NB4 (cell line): Measurements from ENCODE around the gene COPS7B.

Experiments used
- DNase-seq: peaks from one replicate; pipeline ENCODE4 v3.0.0; 2010; ENCODE audit warnings: low read depth
- H3K4me3 ChIP-seq: one replicate; pipeline ENCODE4 v1.5.1; 2011; ENCODE audit warnings: mild to moderate bottlenecking, low read depth, low read length, moderate library complexity
- MYC ChIP-seq: IDR thresholded peaks from 2 replicates; pipeline ENCODE4 v1.6.1; 2011; ENCODE audit warnings: low read depth, low read length
- POLR2A ChIP-seq: IDR thresholded peaks from 2 replicates; pipeline ENCODE4 v1.6.1; 2011; ENCODE audit warnings: mild to moderate bottlenecking; ENCODE audit not compliant: insufficient read length; ENCODE audit errors: extremely low read depth
- TF ChIP-seq, protein P1 (sequence below): IDR thresholded peaks from one replicate; pipeline ENCODE4 v1.5.1; 2012; ENCODE audit warnings: low read depth, low read length
- TF ChIP-seq, protein P2 (sequence below): IDR thresholded peaks from 2 replicates; pipeline ENCODE4 v1.6.1; 2011; ENCODE audit warnings: low read depth, low read length

The COPS7B gene

DNA sequence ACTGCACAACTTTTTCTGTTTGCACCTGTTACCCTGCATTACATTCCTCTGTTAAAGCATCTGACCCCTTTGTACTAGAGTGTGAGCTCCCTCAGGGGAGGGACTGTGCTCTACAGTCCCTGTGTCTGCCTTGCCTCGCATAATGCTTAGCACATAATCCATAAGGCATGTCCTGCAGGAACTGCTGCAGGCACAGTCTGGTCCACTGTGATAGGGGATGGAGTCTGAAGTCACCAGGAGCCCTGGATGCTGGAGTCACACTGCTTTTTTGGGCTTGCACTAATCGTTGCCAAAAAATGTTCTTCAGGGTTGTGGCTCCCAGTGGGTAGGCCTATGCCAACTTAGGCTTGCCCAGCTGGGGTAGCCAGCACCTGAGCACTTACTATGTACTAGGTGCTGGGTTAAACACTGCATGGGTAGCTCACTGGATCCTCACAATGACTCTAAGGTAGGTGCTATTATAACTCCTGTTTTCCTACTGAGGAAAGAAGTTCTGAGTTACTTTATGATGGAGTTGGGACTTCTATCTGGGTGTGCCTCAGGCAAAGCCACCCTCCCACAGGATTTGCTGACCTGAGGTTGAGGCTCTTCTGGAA is 33.3 kb downstream of the COPS7B start:
- H3K4me3 ChIP-seq, result no peak overlapping the region
- DNase-seq, result no peak
- TF ChIP-seq MYC (no peak), POLR2A (no peak)
- TF ChIP-seq, protein P1, sequence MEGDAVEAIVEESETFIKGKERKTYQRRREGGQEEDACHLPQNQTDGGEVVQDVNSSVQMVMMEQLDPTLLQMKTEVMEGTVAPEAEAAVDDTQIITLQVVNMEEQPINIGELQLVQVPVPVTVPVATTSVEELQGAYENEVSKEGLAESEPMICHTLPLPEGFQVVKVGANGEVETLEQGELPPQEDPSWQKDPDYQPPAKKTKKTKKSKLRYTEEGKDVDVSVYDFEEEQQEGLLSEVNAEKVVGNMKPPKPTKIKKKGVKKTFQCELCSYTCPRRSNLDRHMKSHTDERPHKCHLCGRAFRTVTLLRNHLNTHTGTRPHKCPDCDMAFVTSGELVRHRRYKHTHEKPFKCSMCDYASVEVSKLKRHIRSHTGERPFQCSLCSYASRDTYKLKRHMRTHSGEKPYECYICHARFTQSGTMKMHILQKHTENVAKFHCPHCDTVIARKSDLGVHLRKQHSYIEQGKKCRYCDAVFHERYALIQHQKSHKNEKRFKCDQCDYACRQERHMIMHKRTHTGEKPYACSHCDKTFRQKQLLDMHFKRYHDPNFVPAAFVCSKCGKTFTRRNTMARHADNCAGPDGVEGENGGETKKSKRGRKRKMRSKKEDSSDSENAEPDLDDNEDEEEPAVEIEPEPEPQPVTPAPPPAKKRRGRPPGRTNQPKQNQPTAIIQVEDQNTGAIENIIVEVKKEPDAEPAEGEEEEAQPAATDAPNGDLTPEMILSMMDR, result no peak
- TF ChIP-seq, protein P2, sequence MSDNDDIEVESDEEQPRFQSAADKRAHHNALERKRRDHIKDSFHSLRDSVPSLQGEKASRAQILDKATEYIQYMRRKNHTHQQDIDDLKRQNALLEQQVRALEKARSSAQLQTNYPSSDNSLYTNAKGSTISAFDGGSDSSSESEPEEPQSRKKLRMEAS, result no peak

DNA sequence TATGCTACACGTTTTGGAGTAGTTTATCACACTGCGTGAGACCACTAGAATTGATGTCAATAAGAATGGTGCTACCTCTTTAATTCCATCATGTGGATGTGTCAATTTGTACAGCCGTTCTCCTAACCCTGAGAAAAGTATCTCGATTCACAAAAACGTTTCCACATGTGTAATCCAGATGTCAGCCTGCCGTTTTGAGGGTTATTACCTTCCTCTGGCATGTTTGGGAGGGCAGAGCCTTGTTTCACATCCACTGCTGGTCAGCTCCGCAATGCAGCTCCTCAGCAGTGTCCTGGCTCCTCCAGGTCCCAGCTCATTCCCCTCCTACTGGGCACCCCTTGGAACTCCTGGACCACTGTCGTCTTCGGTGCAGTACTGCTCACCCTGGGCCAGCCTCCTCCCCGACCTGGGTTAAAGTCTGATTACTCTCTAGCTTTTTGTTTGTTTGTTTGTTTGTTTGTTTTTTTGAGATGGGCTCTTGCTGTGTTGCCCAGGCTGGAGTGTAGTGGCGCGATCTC is 34.6 kb downstream of the COPS7B start:
- TF ChIP-seq MYC, result no peak
- TF ChIP-seq, protein P1, result no peak
- TF ChIP-seq POLR2A, result no peak
- TF ChIP-seq, protein P2, result no peak
- no peak overlapping the region for H3K4me3 ChIP-seq
- DNase-seq, result peak; percentile 0

DNA sequence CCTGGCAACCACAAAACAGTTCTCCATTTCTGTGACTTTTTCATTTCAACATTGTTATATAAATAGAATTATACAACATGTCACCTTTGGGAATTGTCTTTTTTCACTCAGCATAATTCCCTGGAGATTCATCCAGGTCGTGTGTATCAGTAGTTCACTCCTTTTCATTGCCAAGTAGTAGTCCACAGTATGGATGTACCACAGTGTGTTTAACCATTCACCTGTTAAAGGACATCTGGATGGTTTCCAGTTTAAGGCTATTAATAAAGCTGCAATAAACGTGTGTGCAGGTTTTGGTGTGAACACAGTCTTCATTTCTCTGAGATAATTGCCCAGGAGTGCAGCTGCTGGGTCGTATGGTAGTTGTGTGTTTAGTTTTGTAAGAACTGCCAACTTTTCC is 35.7 kb downstream of the COPS7B start:
- TF ChIP-seq, protein P2, result no peak
- TF ChIP-seq, protein P1, result no peak
- TF ChIP-seq MYC (no peak), POLR2A (no peak)
- peak; percentile 0 for DNase-seq
- no peak overlapping the region for H3K4me3 ChIP-seq

DNA sequence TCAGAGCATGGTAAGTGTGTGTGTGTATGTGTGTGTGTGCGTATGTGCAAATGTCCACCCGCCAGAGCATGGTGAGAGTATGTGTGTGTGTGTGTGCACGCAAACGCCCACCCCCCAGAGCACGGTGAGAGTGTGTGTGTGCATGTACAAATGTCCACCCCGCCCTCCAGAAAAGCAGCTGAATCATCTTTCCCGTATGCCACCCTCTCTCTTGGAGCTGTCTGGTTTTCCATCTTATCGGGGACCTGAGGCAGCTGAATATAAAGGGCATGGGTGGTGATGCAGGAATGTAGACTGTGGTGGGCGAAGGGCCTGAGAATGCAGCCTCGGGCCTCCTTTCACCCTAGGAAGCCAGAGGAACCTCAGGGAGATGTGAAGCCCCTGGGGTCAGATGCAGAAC is 66.9 kb downstream of the COPS7B start:
- DNase-seq, result no peak
- TF ChIP-seq MYC (no peak), POLR2A (no peak)
- TF ChIP-seq, protein P2, result no peak
- TF ChIP-seq, protein P1, result no peak

DNA sequence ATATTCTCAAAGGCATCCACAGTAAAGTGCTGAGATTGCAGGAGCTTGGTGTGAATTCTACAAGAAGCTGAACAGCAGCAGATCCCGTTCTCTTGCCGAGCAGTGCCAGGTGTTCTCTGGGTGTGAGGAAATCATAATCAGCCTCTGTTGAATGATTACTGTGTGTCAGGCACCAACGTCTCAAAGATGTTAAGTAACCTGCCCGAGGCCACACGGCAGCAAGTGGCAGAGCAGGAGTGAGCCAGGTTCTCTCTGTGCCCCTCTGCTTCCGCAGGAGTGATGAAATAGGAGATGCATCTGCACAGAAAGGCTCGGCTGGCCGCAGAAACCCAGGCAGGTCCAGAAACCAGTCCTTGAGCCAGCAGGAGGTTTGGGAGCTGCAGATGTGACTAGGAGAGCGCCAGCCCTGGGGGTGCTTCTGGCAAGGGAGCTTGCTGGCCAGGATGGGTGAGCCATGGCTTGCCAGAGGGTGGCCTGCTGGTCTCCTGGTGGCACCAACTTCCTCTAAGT is 68.4 kb downstream of the COPS7B start:
- DNase-seq, result no peak
- TF ChIP-seq MYC (no peak), POLR2A (no peak)
- TF ChIP-seq, protein P2, result no peak
- TF ChIP-seq, protein P1, result no peak
- no peak overlapping the region for H3K4me3 ChIP-seq

More for the DNA sequence above, 66.9 kb downstream of the COPS7B start:
- H3K4me3 ChIP-seq, result no peak overlapping the region
